Cortex of kidney (tissue), 1 donor: Measurements from ENCODE around the gene KHDRBS1.
A peak's percentile ranks its signal among the peaks of the same experiment; 100 is the strongest.
"Not testable (repeated sequence)": the region's sequence is repeated elsewhere in the genome, so short reads cannot be mapped to it uniquely, and the experiment has no call there.

Source experiments
- DNase-seq: peaks from one replicate; lab custom pipeline; 2025; lab: John Stamatoyannopoulos, UW

The KHDRBS1 gene

DNA sequence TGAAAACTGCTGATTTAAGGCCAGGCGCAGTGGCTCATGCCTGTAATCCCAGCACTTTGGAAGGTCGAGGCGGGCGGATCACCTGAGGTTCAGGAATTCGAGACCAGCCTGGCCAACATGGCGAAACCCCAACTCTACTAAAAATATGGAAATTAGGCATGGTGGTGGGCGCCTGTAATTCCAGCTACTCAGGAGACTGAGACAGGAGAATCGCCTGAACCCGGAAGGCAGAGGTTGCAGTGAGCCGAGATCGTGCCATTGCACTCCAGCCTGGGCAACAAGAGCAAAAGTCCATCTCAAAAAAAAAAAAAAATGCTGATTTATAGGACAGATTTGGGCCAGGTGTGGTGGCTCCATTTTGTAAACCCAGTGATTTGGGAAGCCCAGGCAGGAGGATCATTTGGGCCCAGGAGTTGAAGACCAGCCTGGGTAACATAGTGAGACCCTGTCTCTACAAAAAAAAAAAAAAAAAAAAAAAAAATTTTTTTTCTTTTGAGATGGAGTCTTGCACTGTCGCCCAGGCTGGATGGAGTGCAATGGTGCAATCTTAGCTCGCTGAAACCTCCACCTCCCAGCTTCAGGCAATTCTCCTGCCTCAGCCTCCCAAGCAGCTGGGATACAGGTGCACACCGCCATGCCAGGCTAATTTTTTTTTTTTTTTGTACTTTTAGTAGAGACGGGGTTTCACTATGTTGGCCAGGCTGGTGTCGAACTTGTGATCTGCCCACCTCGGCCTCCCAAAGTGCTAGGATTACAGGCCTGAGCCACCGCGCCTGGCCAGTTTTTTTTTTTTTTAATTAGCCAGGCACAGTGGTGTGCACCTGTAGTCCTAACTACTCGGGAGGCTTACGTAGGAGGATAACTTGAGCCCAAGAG, 52.2 kb downstream of the KHDRBS1 start:
- DNase-seq = not testable (repeated sequence)

DNA sequence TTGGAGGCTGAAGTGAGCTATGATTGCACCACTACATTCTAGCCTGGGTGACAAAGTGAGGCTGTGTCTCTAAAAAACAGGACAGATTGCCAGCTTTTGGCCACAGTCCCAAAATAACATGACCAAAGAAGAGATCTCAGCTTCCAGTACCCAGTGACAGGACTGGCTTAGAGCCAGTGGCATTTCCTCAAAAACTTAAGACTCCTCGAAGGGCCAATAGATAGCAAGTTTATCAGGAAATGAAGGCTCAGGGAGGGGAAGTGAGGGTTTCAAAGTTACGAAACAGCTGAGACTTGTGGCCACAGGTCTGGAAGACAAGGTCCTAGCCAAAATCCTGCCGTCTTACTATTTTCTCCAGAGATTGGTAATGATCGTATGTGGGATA, 52.8 kb downstream of the KHDRBS1 start:
- no peak for DNase-seq

DNA sequence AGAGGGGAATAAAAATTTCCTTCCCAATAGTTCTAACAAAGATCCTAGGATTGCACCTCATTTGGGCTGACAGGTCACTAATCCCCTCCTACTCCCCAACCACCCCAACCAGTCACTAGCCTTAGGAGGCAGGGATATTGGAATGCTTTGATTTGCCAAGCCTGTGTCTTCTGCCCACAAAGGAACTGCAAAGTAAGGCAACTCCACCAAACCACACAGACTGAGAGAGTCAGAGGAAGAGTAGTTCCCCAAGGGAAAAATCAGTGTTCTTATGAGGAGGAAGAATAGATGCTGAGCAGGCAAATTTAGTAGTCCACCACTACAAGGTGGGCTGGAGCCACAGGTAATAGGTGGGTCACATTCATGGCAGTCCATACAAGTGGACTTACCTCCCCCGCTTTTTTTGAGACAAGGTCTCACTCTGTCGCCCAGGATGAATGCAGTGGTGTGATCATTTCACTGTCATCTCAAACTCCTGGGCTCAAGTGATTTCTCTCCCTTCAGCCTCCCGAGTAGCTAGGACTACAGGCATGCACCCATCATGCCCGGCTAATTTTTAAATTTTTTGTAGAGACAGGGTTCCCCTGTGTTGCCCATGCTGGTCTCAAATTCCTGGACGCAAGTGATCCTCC, 55.4 kb downstream of the KHDRBS1 start:
- no peak for DNase-seq

DNA sequence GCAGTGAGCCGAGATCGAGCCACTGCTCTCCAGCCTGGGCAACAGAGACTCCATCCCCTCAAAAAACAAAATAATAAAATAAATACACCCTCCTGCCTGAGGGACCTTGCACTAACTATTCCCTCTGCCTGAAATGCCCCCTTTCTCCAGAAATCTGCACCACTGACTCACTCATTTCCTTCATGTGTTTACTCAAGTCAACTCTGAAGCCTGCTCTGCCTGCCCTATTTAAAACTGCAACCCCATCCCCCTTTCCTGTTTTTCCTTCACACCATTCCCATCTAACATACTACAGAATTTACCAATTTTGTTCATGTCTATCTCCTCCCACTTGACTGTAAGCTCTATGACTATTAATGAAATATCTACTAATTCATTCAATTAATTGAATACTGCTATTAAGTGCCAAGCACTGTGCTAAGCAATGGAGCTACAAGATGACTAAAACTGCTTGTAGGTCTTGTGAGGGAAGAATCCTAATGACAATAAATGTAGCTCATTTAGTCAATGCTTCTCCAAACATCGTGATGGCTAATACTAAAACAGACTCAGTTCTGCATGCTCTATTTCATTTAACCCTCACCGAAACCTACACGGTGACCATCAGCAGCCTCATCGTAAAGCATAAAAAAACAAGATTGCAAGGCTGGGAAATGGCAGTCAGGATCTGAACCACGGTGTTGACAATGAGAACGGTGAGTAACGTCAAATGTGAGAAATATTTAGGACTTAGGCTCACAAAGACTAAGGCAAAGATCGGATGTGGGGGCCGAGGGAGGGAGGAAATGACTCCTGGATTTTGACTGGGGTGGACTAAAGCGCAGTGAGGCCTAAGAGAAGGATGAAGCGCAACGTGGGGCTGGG, 58.3 kb downstream of the KHDRBS1 start:
- DNase-seq = no peak

- DNase-seq = peak; percentile 86
These were observed 59.1 kb downstream of the KHDRBS1 start, which contains the start of gene TMEM39B for GRCh38 chr1:32072622-32073298. Gene TMEM39B, plus strand, starts transcription at chr1:32072939. Its CDS starts 109 bp downstream, at chr1:32073048.

DNA sequence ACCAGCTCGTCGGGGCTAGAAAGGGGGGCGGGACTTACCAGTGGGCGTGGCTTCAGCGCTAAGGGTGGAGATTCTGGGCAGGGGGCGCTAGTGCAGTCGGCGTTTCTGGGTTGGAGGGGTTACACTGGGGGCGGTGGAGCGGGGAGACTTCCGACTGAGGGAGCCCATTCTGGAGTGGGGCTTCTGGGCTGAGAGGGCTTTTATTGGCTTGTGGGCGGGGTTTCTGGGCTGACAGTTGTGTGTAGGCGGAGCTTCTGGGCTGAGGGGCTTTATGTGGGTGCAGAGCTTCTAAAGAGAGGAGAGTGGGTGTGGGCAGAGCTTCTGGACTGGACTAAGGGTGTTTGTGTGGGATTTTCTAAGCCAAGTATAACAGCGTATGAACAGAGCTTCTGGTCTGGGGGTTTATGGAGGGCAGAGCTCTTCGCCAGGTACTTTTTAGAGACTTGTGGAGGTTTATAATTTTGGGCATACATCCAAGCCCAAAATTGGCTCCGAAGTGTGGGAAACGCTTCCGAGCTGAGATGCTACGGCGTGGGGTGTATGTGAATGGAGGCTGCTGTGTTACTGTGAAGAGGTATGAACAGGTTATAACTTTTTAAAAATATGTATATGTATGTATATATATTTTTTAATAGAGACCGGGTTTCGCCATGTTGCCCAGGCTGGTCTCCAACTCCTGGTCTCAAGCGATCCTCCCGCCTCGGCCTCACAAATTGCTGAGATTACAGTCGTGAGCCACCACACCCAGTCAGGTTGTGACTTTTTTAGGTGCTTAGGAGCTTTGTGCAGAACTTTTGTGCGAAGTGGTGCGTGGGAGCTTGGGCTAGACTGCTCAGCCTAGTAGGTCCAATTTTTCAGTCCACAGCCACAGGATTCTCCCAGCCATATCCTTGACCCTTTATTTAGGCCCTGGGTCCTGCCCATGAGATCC, 59.9 kb downstream of the KHDRBS1 start:
- no peak for DNase-seq

DNA sequence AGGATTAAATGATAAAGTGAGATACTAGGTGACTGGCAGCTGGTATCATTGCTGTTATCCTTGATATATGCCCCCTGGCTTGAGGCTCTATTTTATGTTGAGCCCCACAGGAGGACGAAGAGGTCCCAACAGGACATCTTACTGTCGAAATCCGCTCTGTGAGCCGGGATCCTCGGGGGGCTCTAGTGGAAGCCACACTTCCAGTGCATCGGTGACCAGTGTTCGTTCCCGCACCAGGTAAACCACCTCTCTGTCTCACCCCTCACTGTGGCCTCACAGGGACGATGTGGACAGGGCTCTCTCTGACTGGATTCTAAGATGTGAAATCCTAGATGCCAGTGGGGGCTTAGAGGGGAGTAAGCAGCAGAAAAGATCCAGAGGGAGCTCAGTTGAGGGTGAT, 61.2 kb downstream of the KHDRBS1 start:
- no peak for DNase-seq

- no peak for DNase-seq
These were observed 63.8 kb downstream of the KHDRBS1 start for GRCh38 chr1:32077451-32077850.

GRCh38 chr1:32082022-32082421, 68.4 kb downstream of the KHDRBS1 start:
- no peak for DNase-seq

- not testable (repeated sequence) for DNase-seq
These were observed 72.7 kb downstream of the KHDRBS1 start for GRCh38 chr1:32086381-32086780.

GRCh38 chr1:32091176-32091575, 77.5 kb downstream of the KHDRBS1 start:
- DNase-seq = no peak

GRCh38 chr1:32091591-32091990, 77.9 kb downstream of the KHDRBS1 start:
- no peak for DNase-seq
